Left renal cortex interstitium (tissue), 4 donors: ENCODE data around the gene ABHD4. TPM values are rescaled to one million over a fixed set of nuclear protein-coding genes. Genes with fewer than 3 reads are reported as not detected.
A peak's percentile ranks its signal among the peaks of the same experiment; 100 is the strongest.
"Not testable (repeated sequence)": the region's sequence is repeated elsewhere in the genome, so short reads cannot be mapped to it uniquely, and the experiment has no call there.

ENCODE experiments used
- DNase-seq, 4 donors: peaks; one replicate each; pipeline ENCODE4 v3.0.0-alpha.2; 2013; ENCODE audit warnings: low read depth in 4 of 4, low spot score in 2 of 4, missing footprints in 1 of 4
- polyA plus RNA-seq, 4 donors: library from polyadenylated mRNA; unstranded; fragments of 120-200 nt; gene quantifications; one replicate each; pipeline ENCODE4 v1.2.1, GENCODE V29; 2013; ENCODE audit not compliant: insufficient read length in 4 of 4

The ABHD4 gene
- polyA plus RNA-seq, 4 donors: 40.7 to 57.2 (median 50.8) TPM

- not testable (repeated sequence) for DNase-seq
These were observed 17.7 kb downstream of the ABHD4 start for GRCh38 chr14:22615765-22616164.

DNA sequence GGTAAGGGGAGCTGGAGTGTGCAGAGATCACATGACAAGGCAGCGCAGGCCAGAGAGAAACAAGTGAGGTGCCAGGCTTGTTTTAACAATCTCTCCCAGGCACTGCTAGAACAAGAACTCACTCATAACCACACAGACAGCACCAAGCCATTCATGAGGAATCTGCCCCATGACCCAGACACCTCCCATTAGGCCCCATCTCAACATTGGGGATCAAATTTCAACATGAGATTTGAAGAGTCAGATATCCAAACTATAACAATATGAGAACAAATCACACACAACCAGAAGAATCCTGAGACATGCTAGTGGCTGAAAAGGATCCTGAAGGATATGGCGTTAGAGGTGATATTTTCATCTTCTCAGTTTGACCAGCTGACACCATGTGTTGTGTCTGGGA is 24.2 kb downstream of the ABHD4 start:
- no peak for DNase-seq

GRCh38 chr14:22623047-22623446 is 24.9 kb downstream of the ABHD4 start:
- no peak for DNase-seq

DNA sequence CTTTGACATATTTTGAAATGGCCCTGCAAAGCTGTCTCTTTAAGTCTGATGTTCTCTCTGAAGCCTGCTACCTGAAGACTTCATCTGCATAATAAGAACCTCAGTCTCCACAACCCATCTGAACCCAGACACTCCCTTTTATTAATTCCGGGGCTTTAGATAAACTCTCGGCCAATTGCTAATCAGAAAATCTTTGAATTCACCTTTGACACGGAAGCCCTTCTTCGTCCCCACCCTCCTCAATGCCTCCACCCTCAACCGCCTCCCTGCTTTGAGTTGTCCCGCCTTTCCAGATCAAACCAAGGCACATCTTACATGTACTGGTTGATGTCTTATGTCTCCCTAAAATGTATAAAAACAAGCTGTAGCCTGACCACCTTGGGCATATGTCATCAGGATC is 28.5 kb downstream of the ABHD4 start:
- no peak for DNase-seq

DNA sequence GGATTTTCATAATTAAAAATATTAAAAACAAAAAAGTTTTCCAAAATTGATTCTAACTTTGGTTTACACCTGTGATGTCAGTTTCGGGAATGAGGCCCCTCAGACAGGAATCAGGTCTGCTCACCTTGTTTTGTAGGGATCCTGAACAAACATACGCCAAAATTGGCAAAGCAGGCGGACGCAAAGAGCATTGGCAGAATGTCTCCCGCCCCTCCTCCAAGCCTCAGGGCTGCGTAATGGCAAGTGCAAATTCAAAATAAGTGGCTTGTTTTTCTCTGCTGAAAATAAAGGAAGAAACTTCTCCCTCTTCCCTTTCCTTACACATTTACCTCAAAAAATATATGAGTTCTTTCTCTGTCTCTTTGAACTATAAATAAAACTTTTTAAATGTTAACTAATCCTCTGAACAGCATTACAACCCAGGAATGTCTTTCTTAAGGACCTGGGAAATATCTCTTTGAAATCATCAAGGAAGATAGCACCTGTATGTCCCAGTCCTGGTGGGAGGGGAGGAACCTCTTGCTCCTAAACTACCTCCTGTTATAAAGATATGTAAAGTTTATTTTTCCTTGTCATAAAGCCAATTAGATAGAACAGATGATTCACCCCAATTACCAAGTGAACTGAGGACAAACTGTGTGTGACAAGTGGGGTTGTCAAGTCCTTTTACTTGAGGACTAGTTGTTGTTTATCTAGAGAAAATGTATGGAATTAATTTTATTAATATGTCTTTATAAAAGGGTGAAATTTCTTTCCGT is 29.6 kb downstream of the ABHD4 start:
- DNase-seq: no peak

GRCh38 chr14:22629361-22629760 is 31.3 kb downstream of the ABHD4 start:
- DNase-seq: no peak

DNA sequence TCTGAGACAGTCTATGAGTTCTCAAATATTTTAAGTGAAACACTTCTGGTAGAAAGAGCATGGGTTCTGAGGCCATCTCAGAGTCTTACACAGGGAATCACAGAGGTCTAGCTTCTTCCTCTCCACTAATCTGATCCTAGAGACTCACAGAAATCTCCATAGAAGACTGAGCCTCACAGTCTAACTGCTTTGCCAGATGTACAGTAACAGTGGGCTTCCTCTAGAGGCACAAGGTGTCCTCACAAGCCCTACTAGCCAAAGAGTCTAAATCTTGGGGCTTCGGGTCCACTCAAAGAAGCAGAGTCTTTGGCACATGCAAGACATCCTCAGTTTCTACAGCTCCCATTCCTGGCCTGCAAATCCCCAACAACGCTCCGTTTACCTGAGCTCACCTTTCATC is 32.0 kb downstream of the ABHD4 start:
- DNase-seq: no peak

GRCh38 chr14:22630486-22630885 is 32.4 kb downstream of the ABHD4 start:
- no peak for DNase-seq

DNA sequence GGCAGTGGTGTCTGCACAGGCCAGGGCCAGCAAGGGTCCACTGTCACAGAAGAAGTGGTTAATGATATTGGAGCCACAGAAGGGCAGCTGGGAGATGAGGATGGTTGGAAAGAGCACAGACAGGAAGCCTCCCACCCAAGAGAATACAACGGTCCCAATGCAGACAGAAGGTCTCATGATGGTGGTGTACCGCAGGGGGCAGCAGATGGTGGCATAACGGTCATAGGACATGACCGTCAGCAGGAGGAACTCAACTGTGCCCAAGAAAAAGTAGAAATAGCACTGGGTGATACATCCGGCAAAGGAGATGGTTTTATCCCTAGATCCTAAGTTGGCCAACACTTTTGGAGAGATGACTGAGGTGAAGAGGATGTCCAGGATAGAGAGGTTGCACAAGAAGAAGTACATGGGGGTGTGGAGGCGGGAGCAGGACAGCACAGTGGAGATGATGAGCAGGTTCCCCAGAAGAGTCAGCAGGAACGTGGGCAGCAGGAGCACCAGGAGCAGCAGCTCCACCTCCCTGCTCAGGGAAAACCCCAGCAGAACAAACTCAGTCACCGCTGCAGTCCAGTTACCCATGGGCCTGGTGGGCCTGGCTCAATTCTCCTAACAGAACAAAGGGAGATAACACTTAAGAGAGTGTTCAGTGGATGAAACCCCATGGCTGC is 36.3 kb downstream of the ABHD4 start:
- no peak for DNase-seq

- DNase-seq: not testable (repeated sequence)
These were observed 37.9 kb downstream of the ABHD4 start for GRCh38 chr14:22635980-22636379.

DNA sequence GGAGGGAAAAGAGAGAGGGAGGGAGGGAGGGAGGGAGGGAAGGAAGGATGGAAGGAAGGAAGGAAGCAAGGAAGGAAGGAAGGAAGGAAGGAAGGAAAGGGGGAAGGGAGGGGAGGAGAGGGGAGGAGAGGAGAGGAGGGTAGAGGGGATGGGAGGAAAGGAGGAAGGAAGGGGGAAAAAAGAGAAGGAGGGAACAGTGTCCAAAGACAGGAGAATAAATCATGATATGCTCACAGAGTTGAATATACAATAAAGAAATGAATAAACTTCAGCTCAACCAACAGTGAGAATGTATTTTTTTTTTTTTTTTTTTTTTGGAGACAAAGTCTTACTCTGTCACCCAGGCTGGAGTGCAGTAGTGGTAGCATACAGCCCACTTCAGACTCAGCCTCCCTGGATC is 42.1 kb downstream of the ABHD4 start:
- DNase-seq: no peak

GRCh38 chr14:22641846-22642245 is 43.7 kb downstream of the ABHD4 start:
- no peak for DNase-seq

GRCh38 chr14:22644305-22644635 is 46.2 kb downstream of the ABHD4 start, which contains the start of gene OR6J1:
OR6J1 (minus strand) TSS chr14:22644352; CDS start chr14:22634811, 9,541 bp downstream.
- DNase-seq: no peak

GRCh38 chr14:22646570-22647254 is 48.6 kb downstream of the ABHD4 start:
- DNase-seq: no peak

DNA sequence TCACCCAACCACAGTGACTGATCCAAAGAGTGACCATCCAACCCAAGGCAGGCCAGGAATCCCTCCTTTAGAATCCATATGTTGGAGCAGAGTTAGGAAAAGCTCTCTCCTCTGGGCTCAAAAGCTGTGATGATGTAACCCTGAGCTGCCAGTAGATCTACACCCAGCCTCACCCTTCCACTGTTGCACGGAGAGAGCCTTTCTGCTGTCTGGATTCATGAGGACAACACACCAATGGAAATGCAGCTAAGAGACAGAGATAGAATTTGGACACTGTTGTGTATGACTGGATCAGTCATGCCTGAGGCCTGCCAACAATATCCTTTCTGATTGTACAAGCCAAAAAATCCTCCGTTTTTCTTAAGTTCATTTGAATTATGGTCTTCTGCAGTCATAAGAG is 50.4 kb downstream of the ABHD4 start:
- DNase-seq: no peak

DNA sequence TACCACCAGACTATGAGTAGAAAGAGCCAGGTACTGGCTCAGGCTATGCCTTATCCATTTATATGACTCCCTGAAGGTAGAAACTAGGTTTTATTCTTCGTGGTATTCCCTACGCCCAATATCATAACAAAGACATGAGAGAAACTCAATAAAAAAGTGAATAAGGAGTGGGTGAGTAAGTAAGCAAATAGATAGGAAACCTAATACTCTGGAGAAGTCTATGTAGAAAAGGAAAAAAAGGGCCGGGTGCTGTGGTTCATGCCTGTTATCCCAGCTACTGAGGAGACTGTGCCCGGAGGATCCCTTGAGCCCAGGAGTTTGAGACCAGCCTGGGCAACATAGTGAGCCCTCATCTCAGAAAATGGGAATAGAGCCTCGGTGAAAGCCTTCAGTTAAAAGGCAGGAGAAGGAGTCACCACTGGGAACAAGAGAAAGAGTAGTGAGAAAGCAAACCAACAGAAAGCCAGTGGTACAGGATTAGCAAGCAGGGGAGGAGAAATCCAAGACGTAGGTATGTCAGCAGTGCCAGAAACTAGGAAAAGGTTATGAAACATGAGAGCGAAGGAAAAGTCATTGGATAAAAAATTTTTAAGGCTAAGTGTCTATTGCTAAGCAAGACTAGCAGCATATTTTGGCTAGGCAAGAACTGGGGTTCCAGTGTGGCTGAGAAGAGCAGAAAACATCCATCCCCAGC is 52.1 kb downstream of the ABHD4 start:
- DNase-seq: no peak

DNA sequence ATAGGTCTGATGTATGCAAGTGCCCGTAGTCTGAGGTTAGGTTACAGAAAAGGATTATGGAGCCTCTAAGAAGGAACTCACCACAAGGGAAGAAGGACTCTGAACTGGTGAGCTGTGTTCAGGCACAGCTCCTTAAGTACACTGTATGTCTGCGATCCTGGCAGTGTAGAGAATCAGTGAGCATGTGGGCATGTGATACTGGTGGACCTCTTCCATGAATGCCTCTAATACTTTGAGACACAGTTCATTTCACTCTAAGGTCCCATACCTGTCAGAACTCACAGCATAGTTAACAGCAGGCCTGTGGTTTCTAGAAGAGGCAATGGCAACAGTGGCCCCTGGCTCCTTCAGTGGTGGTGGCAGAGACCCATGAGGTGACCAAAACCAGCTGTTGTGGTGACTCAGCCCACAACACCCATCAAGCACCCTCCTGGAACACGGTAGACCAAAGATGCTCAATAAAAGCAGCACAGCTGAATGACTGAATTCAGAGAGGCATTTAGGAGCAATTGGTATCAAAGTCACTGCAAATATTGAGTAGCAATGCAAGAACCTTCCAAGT is 52.9 kb downstream of the ABHD4 start:
- DNase-seq: no peak

DNA sequence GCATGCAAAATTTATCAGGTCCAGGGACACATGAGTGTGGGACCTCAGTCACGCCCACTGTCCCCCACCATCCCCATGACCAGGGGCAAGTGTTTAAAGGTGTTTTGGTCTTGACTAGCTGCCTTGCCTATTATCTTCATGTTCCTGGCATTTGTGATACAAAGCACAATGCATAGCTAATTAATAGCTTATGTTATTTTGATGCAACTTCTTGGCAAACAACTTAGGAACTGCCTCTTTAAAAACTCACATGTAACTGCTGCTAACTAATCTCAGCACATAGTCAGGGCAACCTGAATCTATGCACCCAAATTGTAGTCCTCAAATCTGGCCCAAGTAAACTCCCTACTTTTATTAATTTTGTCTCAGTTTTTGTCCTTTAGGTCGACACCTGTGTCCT is 53.5 kb downstream of the ABHD4 start:
- DNase-seq: no peak

GRCh38 chr14:22653012-22653621 is 55.0 kb downstream of the ABHD4 start:
- peak in 1 of 4 donors; percentile 34 for DNase-seq

GRCh38 chr14:22656226-22656625 is 58.1 kb downstream of the ABHD4 start:
- no peak for DNase-seq
